ENCODE data around the gene S100A5. TPM values are rescaled to one million over a fixed set of nuclear protein-coding genes. Genes with fewer than 3 reads are reported as not detected.

Gene S100A5
- total RNA-seq, 2 experiments from 2014 or later = not detected

DNA sequence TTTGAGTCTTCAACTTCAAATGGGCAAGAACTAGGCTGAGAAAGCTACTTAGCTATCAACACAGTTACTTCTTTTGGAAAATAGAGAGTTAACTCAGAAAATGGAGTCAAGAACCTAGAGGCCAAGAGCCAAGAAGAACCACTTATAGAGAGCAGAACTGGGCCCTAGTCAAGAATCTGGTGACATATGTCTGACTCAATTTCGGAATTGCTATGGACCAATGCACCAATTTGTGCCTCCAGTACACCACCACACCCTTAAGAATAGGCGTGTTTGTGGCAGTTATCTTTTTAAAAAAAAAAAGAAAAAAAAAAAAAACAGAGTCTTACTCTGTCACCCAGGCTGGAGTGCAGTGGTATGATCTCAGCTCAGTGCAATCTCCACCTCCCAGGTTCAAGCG, 17.1 kb upstream of the S100A5 start:
- POLR2A ChIA-PET = interaction anchor here (0.6 kb wide), 1 partner anchor 35 kb away, joined by 3 read pairs; no protein-coding TSS in a partner anchor
- TF ChIP-seq EZH2phosphoT487 (IDR thresholded peaks at IDR 0.05; ENCODE audit: borderline replicate concordance, low read depth, low read length) = no peak
- TF ChIP-seq, protein P1, sequence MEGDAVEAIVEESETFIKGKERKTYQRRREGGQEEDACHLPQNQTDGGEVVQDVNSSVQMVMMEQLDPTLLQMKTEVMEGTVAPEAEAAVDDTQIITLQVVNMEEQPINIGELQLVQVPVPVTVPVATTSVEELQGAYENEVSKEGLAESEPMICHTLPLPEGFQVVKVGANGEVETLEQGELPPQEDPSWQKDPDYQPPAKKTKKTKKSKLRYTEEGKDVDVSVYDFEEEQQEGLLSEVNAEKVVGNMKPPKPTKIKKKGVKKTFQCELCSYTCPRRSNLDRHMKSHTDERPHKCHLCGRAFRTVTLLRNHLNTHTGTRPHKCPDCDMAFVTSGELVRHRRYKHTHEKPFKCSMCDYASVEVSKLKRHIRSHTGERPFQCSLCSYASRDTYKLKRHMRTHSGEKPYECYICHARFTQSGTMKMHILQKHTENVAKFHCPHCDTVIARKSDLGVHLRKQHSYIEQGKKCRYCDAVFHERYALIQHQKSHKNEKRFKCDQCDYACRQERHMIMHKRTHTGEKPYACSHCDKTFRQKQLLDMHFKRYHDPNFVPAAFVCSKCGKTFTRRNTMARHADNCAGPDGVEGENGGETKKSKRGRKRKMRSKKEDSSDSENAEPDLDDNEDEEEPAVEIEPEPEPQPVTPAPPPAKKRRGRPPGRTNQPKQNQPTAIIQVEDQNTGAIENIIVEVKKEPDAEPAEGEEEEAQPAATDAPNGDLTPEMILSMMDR (conservative IDR thresholded peaks at IDR 0.05; ENCODE audit: low read length) = no peak
- intact Hi-C loops (cut with micrococcal nuclease; ENCODE audit: unreplicated experiment) = no loop called here
- Histone ChIP-seq H3K4me3 (ENCODE audit: low read depth, low read length, poor library complexity, severe bottlenecking) (no peak overlapping the region), H3K36me3 (ENCODE audit: insufficient read depth, low read length) (no peaks in the 10 kb centered on the region), H3K27ac (ENCODE audit: low read depth, low read length, poor library complexity, severe bottlenecking) (no peak overlapping the region), H3K4me2 (ENCODE audit: low read length) (no peak overlapping the region), H4K20me1 (ENCODE audit: insufficient read depth, low read length) (no peaks in the 10 kb centered on the region), H3K9me2 (ENCODE audit: insufficient read depth, low read length) (no peaks in the 10 kb centered on the region), H2AFZ (ENCODE audit: low read length) (no peak overlapping the region), H3K79me2 (ENCODE audit: insufficient read depth, low read depth, low read length) (no peaks in the 10 kb centered on the region), H3K4me1 (ENCODE audit: insufficient read depth, low read length, poor library complexity, severe bottlenecking) (no peaks in the 10 kb centered on the region), H3K9me3 (ENCODE audit: low read length) (no peaks in the 10 kb centered on the region)
- CTCF ChIA-PET (ENCODE audit: unreplicated experiment) = interaction anchor here (0.6 kb wide), 1 partner anchor 683 kb away, joined by 3 read pairs; no protein-coding TSS in a partner anchor
- BruUV-seq (replicated peaks) = no TSS peak
- no peak for DNase-seq (ENCODE audit: low spot score)

DNA sequence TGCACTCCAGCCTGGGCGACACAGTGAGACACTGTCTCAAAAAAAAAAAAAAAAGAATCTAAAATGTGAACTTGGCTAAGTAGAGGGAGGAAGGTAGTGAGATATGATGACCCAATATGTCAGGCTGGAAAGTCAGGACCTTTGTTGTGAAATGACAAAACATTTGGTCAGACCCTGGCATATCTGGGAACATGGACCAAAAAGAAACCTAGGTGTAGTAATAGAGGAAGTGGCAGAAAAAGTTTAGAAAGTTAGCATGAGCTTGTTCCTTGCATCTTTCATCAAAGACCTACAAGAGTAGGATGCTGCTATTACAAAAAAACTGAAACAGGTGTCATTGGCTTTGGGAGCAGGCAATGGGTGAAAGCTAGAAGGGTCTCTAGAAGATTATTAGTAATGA, 15.6 kb upstream of the S100A5 start:
- Histone ChIP-seq H3K9me2 (ENCODE audit: insufficient read depth, low read length) (no peaks in the 10 kb centered on the region), H3K27ac (ENCODE audit: low read depth, low read length, poor library complexity, severe bottlenecking) (no peak overlapping the region), H3K79me2 (ENCODE audit: insufficient read depth, low read depth, low read length) (no peaks in the 10 kb centered on the region), H3K9me3 (ENCODE audit: low read length) (no peaks in the 10 kb centered on the region), H3K4me1 (ENCODE audit: insufficient read depth, low read length, poor library complexity, severe bottlenecking) (no peaks in the 10 kb centered on the region), H3K4me3 (ENCODE audit: low read depth, low read length, poor library complexity, severe bottlenecking) (no peak overlapping the region), H2AFZ (ENCODE audit: low read length) (no peak overlapping the region), H3K36me3 (ENCODE audit: insufficient read depth, low read length) (no peaks in the 10 kb centered on the region), H3K4me2 (ENCODE audit: low read length) (no peak overlapping the region), H4K20me1 (ENCODE audit: insufficient read depth, low read length) (no peaks in the 10 kb centered on the region)
- BruUV-seq (replicated peaks) = no TSS peak
- no peak for DNase-seq (ENCODE audit: low spot score)
- ChIA-PET POLR2A (interaction anchor here (0.7 kb wide), 2 partner anchors 100 to 836 kb away, joined by 3 read pairs; no protein-coding TSS in a partner anchor), CTCF (ENCODE audit: unreplicated experiment) (no interaction called here)
- no peak for TF ChIP-seq EZH2phosphoT487 (IDR thresholded peaks at IDR 0.05; ENCODE audit: borderline replicate concordance, low read depth, low read length)
- TF ChIP-seq, protein P1 (conservative IDR thresholded peaks at IDR 0.05; ENCODE audit: low read length) = no peak
- intact Hi-C loops (cut with micrococcal nuclease; ENCODE audit: unreplicated experiment) = no loop called here

DNA sequence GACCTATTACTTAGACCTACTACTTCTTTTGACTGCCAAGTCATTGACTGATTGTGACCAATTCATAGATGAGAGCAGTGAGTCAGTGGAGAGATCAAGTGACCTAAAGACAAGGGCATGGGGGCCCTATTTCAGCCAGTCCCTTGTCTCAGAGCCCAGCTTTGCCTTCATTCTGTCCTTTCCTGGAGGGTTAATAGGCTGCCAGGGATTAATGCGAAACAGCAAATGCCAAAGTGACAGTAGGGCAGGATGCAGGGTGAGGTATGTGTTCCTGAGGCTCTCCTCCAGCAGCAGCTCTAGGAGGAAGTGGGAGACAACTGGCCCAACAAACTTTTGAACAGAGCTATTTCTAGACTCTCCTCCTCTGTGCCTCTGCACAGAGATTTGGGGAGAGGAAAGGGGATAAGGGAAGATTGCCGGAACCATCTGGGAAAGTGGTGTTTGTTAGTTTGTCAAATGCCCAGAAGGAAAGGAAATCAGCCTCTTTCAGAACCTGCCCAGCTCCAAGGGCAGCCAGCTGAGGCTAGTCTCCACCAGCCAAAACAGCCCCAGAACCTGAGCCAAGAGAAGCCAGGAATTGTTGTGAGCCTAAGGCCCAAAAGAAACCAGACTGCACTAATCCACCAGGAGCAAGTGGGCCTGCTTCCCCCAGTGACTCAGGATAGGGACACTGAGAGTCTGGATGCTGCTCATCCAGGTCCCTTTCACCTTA, 13.3 kb upstream of the S100A5 start:
- DNase-seq (ENCODE audit: low spot score) = no peak
- H3K4me2 ChIP-seq (ENCODE audit: low read length) = no peak overlapping the region
- no peaks in the 10 kb centered on the region for H3K9me3 ChIP-seq (ENCODE audit: low read length)
- ChIA-PET CTCF (ENCODE audit: unreplicated experiment) (no interaction called here), POLR2A (interaction anchor here (0.6 kb wide), 1 partner anchor 212 kb away, joined by 5 read pairs; no protein-coding TSS in a partner anchor)
- H3K4me1 ChIP-seq (ENCODE audit: insufficient read depth, low read length, poor library complexity, severe bottlenecking) = no peaks in the 10 kb centered on the region
- no peaks in the 10 kb centered on the region for H3K36me3 ChIP-seq (ENCODE audit: insufficient read depth, low read length)
- no peaks in the 10 kb centered on the region for H3K9me2 ChIP-seq (ENCODE audit: insufficient read depth, low read length)
- intact Hi-C loops (cut with micrococcal nuclease; ENCODE audit: unreplicated experiment) = no loop called here
- H3K27ac ChIP-seq (ENCODE audit: low read depth, low read length, poor library complexity, severe bottlenecking) = no peak overlapping the region
- no peak overlapping the region for H3K4me3 ChIP-seq (ENCODE audit: low read depth, low read length, poor library complexity, severe bottlenecking)
- no peaks in the 10 kb centered on the region for H3K79me2 ChIP-seq (ENCODE audit: insufficient read depth, low read depth, low read length)
- TF ChIP-seq, protein P1 (conservative IDR thresholded peaks at IDR 0.05; ENCODE audit: low read length) = no peak
- no peak for TF ChIP-seq EZH2phosphoT487 (IDR thresholded peaks at IDR 0.05; ENCODE audit: borderline replicate concordance, low read depth, low read length)
- no peak overlapping the region for H2AFZ ChIP-seq (ENCODE audit: low read length)
- no TSS peak for BruUV-seq (replicated peaks)
- no peaks in the 10 kb centered on the region for H4K20me1 ChIP-seq (ENCODE audit: insufficient read depth, low read length)
